K562 (cell line): ENCODE results near the gene STK16. TPM values are rescaled to one million over a fixed set of nuclear protein-coding genes. Genes with fewer than 3 reads are reported as not detected.
A peak's percentile ranks its signal among the peaks of the same experiment; 100 is the strongest.

Experiments
- BRD9 ChIP-seq: fragments of 450-650 bp; IDR thresholded peaks from 2 replicates; pipeline ENCODE4 v1.6.1; 2018; ENCODE audit warnings: low read depth; ENCODE audit not compliant: partially characterized antibody
- CBFB ChIP-seq: sonication (generic); formaldehyde crosslinking; IDR thresholded peaks from 2 replicates; pipeline ENCODE4 v1.4.0; 2020; ENCODE audit warnings: mild to moderate bottlenecking, missing genetic modification reagents
- E2F1 ChIP-seq: sonication (generic); formaldehyde crosslinking; IDR thresholded peaks from 2 replicates; pipeline ENCODE4 v1.8.1; 2023; ENCODE audit warnings: mild to moderate bottlenecking, missing genetic modification reagents, moderate library complexity
- E2F6 ChIP-seq, 2 experiments: IDR thresholded peaks; 2 replicates each; pipeline ENCODE4 v1.6.1; 2011; ENCODE audit warnings: borderline replicate concordance in 1 of 2, control low read depth in 1 of 2, low read depth in 1 of 2, low read length in 1 of 2, mild to moderate bottlenecking in 1 of 2, mixed read lengths in 1 of 2, moderate library complexity in 1 of 2; ENCODE audit not compliant: insufficient read depth in 1 of 2, insufficient read length in 1 of 2, poor library complexity in 1 of 2, severe bottlenecking in 1 of 2; ENCODE audit errors: extremely low read depth in 1 of 2
- FOXJ2 ChIP-seq: fragments of 200-800 bp; sonication (Bioruptor generic); IDR thresholded peaks from 2 replicates; pipeline ENCODE4 v1.6.1; 2016; ENCODE audit warnings: missing genetic modification characterization, missing compliant biosample characterization
- GABPB1 ChIP-seq: sonication (generic); formaldehyde crosslinking; IDR thresholded peaks from 2 replicates; pipeline ENCODE4 v1.8.0; 2022; ENCODE audit warnings: mild to moderate bottlenecking, missing genetic modification reagents
- HLTF ChIP-seq: fragments of 450-650 bp; IDR thresholded peaks from 2 replicates; pipeline ENCODE4 v1.6.1; 2016
- NCOA1 ChIP-seq: fragments of 450-650 bp; IDR thresholded peaks from 2 replicates; pipeline ENCODE4 v1.6.1; 2016; ENCODE audit warnings: low read depth
- NFIC ChIP-seq: fragments of 450-650 bp; IDR thresholded peaks from 2 replicates; pipeline ENCODE4 v1.6.1; 2017; ENCODE audit warnings: mild to moderate bottlenecking, inconsistent platforms
- RBM39 ChIP-seq: fragments of 200-400 bp; formaldehyde crosslinking; optimal IDR thresholded peaks from 2 replicates; pipeline ENCODE3; 2018; ENCODE audit warnings: low read depth, low read length
- polyA plus RNA-seq, 8 experiments: library from polyadenylated mRNA; depleted of rRNA in 4 of 8; stranded (reverse) in 5 of 8; unstranded in 3 of 8; fragments of >200 nt; fragmentation: Nextera tagmentation in 2 of 8; fragmentation: Illumina TruSeq in 1 of 8; extraction: Ambion mirVana in 2 of 8; extraction: Trizol in 1 of 8; gene quantifications; 2 replicates each; pipeline versions ENCODE4 v1.2.1 to v1.2.3, GENCODE V29; 2011 to 2014; ENCODE audit warnings: inconsistent platforms in 1 of 8, missing spikeins in 1 of 8
- total RNA-seq, 7 experiments: library from RNA; depleted of rRNA in 6 of 7; stranded (reverse); fragments of >200 nt in 6 of 7; fragmentation: Illumina TruSeq in 2 of 7; extraction: Trizol in 2 of 7; gene quantifications; 2 replicates each; pipeline versions ENCODE4 v1.2.1 to v1.2.3, GENCODE V29; 2011 to 2021; ENCODE audit warnings: low replicate concordance in 1 of 7
- TF ChIP-seq, protein P1 (sequence below): fragments of 450-650 bp; IDR thresholded peaks from 2 replicates; pipeline ENCODE4 v1.6.1; 2016; ENCODE audit warnings: low read depth, mild to moderate bottlenecking, moderate library complexity
- TF ChIP-seq, protein P2 (sequence below), 2 experiments: fragments of 200-800 bp in 1 of 2; sonication (Bioruptor generic) in 1 of 2; sonication (generic) in 1 of 2; formaldehyde crosslinking in 1 of 2; IDR thresholded peaks in 1 of 2; conservative IDR thresholded peaks in 1 of 2; 2 replicates each; pipeline versions ENCODE4 v1.5.0 to v1.6.1; 2016 to 2020; ENCODE audit warnings: missing compliant biosample characterization in 1 of 2, missing genetic modification characterization in 1 of 2, missing genetic modification reagents in 1 of 2
- TF ChIP-seq, protein P3 (sequence below): fragments of 450-650 bp; IDR thresholded peaks from 2 replicates; pipeline ENCODE4 v1.6.1; 2017; ENCODE audit warnings: antibody characterized with exemption, mild to moderate bottlenecking

Gene STK16
- total and polyA plus RNA-seq, 9 of the 15 experiments (the other 6 are each of a cell fraction or from before 2014, with no cell fraction given), result 5.4 to 36.2 (median 17.8) TPM

GRCh38 chr2:219230059-219230540 lies 15.2 kb upstream of the STK16 start (continued):
- peak in 1 of 2 experiments; percentile 39 for TF ChIP-seq E2F6 (IDR thresholded peaks at IDR 0.05; ENCODE audit: borderline replicate concordance in 1 of 2, extremely low read depth in 1 of 2, insufficient read depth in 1 of 2, insufficient read length in 1 of 2, low read depth in 1 of 2, low read length in 1 of 2, poor library complexity in 1 of 2, severe bottlenecking in 1 of 2)
- TF ChIP-seq NFIC, result 0 out of 2 replicates have a peak, but pooled peaks have one; percentile 9
- TF ChIP-seq CBFB (CRISPR knock-in tag), result no peak
- TF ChIP-seq, protein P1, sequence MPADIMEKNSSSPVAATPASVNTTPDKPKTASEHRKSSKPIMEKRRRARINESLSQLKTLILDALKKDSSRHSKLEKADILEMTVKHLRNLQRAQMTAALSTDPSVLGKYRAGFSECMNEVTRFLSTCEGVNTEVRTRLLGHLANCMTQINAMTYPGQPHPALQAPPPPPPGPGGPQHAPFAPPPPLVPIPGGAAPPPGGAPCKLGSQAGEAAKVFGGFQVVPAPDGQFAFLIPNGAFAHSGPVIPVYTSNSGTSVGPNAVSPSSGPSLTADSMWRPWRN, result 0 out of 2 replicates have a peak, but pooled peaks have one; percentile 10
- TF ChIP-seq FOXJ2 (tag), result no peak
- no peak for TF ChIP-seq E2F1 (CRISPR knock-in tag)
- TF ChIP-seq, protein P2, sequence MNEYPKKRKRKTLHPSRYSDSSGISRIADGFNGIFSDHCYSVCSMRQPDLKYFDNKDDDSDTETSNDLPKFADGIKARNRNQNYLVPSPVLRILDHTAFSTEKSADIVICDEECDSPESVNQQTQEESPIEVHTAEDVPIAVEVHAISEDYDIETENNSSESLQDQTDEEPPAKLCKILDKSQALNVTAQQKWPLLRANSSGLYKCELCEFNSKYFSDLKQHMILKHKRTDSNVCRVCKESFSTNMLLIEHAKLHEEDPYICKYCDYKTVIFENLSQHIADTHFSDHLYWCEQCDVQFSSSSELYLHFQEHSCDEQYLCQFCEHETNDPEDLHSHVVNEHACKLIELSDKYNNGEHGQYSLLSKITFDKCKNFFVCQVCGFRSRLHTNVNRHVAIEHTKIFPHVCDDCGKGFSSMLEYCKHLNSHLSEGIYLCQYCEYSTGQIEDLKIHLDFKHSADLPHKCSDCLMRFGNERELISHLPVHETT (CRISPR knock-in tag; conservative IDR thresholded peaks at IDR 0.05 in 1 of 2, IDR thresholded peaks at IDR 0.05 in 1 of 2), result peak in 1 of 2 experiments; percentile 23; a peak in 1 of 4 replicates
- TF ChIP-seq GABPB1 (CRISPR knock-in tag), result 0 out of 2 replicates have a peak, but pooled peaks have one; percentile 19
- peak; percentile 36 for TF ChIP-seq BRD9
- peak; percentile 37; the same call in 1 of the 2 replicates for TF ChIP-seq NCOA1
- TF ChIP-seq, protein P3, sequence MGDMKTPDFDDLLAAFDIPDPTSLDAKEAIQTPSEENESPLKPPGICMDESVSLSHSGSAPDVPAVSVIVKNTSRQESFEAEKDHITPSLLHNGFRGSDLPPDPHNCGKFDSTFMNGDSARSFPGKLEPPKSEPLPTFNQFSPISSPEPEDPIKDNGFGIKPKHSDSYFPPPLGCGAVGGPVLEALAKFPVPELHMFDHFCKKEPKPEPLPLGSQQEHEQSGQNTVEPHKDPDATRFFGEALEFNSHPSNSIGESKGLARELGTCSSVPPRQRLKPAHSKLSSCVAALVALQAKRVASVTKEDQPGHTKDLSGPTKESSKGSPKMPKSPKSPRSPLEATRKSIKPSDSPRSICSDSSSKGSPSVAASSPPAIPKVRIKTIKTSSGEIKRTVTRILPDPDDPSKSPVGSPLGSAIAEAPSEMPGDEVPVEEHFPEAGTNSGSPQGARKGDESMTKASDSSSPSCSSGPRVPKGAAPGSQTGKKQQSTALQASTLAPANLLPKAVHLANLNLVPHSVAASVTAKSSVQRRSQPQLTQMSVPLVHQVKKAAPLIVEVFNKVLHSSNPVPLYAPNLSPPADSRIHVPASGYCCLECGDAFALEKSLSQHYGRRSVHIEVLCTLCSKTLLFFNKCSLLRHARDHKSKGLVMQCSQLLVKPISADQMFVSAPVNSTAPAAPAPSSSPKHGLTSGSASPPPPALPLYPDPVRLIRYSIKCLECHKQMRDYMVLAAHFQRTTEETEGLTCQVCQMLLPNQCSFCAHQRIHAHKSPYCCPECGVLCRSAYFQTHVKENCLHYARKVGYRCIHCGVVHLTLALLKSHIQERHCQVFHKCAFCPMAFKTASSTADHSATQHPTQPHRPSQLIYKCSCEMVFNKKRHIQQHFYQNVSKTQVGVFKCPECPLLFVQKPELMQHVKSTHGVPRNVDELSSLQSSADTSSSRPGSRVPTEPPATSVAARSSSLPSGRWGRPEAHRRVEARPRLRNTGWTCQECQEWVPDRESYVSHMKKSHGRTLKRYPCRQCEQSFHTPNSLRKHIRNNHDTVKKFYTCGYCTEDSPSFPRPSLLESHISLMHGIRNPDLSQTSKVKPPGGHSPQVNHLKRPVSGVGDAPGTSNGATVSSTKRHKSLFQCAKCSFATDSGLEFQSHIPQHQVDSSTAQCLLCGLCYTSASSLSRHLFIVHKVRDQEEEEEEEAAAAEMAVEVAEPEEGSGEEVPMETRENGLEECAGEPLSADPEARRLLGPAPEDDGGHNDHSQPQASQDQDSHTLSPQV, result 0 out of 2 replicates have a peak, but pooled peaks have one; percentile 13
- TF ChIP-seq RBM39, result no peak
- 0 out of 2 replicates have a peak, but pooled peaks have one; percentile 16 for TF ChIP-seq HLTF
